SK-N-SH treated with all-trans-retinoic acid at 6 μM for 48 hours (cell line): ENCODE data around the gene CLK3.

ENCODE experiments used
- ATAC-seq: fragments of 200-7000 bp; cut with Tn5 transposase; 3 replicates; pipeline ENCODE4 v1.9.1; 2020; ENCODE audit warnings: mild to moderate bottlenecking, moderate library complexity
- ARNTL ChIP-seq: fragments of 450-650 bp; formaldehyde crosslinking; IDR thresholded peaks from 2 replicates; pipeline ENCODE4 v1.5.0; 2020; ENCODE audit warnings: low read depth, mild to moderate bottlenecking, moderate library complexity, borderline replicate concordance
- CREB5 ChIP-seq: fragments of 250-450 bp; sonication (Bioruptor Pico); IDR thresholded peaks from 2 replicates; pipeline ENCODE4 v1.5.1; 2020; ENCODE audit warnings: low read depth, mild to moderate bottlenecking, moderate library complexity
- CSDC2 ChIP-seq: fragments of 250-450 bp; sonication (Bioruptor Pico); IDR thresholded peaks from 2 replicates; pipeline ENCODE4 v1.5.0; 2020; ENCODE audit warnings: mild to moderate bottlenecking, moderate library complexity
- CSRNP3 ChIP-seq: fragments of 250-450 bp; sonication (Bioruptor Pico); IDR thresholded peaks from 2 replicates; pipeline ENCODE4 v1.5.1; 2021; ENCODE audit warnings: mild to moderate bottlenecking, moderate library complexity
- ESRRG ChIP-seq: fragments of 250-450 bp; sonication (Bioruptor Pico); IDR thresholded peaks from 2 replicates; pipeline ENCODE4 v1.6.1; 2021; ENCODE audit warnings: mild to moderate bottlenecking
- GLIS3 ChIP-seq: fragments of 250-450 bp; sonication (Bioruptor Pico); IDR thresholded peaks from 2 replicates; pipeline ENCODE4 v1.5.0; 2020; ENCODE audit warnings: mild to moderate bottlenecking, moderate library complexity
- ISL1 ChIP-seq: fragments of 250-450 bp; sonication (Bioruptor Pico); IDR thresholded peaks from 2 replicates; pipeline ENCODE4 v2.1.2; 2022; ENCODE audit warnings: mild to moderate bottlenecking, moderate library complexity
- OSR1 ChIP-seq: fragments of 250-450 bp; sonication (Bioruptor Pico); IDR thresholded peaks from 2 replicates; pipeline ENCODE4 v1.8.0; 2022; ENCODE audit warnings: moderate library complexity, mild to moderate bottlenecking, inconsistent platforms
- PATZ1 ChIP-seq: fragments of 250-450 bp; sonication (Bioruptor Pico); IDR thresholded peaks from 2 replicates; pipeline ENCODE4 v1.8.0; 2020; ENCODE audit warnings: mild to moderate bottlenecking, moderate library complexity, borderline replicate concordance
- RARB ChIP-seq: fragments of 250-450 bp; sonication (Bioruptor Pico); IDR thresholded peaks from 2 replicates; pipeline ENCODE4 v1.8.0; 2021; ENCODE audit warnings: mild to moderate bottlenecking, moderate library complexity
- SNAI2 ChIP-seq: fragments of 250-450 bp; sonication (Bioruptor Pico); IDR thresholded peaks from 2 replicates; pipeline ENCODE4 v1.5.0; 2020; ENCODE audit warnings: mild to moderate bottlenecking, moderate library complexity
- TCF4 ChIP-seq: fragments of 250-450 bp; sonication (Bioruptor Pico); IDR thresholded peaks from 2 replicates; pipeline ENCODE4 v1.8.0; 2021; ENCODE audit warnings: mild to moderate bottlenecking, moderate library complexity, borderline replicate concordance
- TOX ChIP-seq: fragments of 250-450 bp; sonication (Bioruptor Pico); IDR thresholded peaks from 2 replicates; pipeline ENCODE4 v1.8.0; 2021; ENCODE audit warnings: mild to moderate bottlenecking, moderate library complexity, borderline replicate concordance
- TSHZ2 ChIP-seq: fragments of 250-450 bp; sonication (Bioruptor Pico); IDR thresholded peaks from 2 replicates; pipeline ENCODE4 v1.5.0; 2020; ENCODE audit warnings: mild to moderate bottlenecking, moderate library complexity
- ZC3H10 ChIP-seq: fragments of 250-450 bp; sonication (Bioruptor Pico); IDR thresholded peaks from 2 replicates; pipeline ENCODE4 v1.5.1; 2021; ENCODE audit warnings: mild to moderate bottlenecking, moderate library complexity
- ZFP3 ChIP-seq: fragments of 250-450 bp; sonication (Bioruptor Pico); IDR thresholded peaks from 2 replicates; pipeline ENCODE4 v1.5.0; 2020; ENCODE audit warnings: mild to moderate bottlenecking, moderate library complexity
- ZFP30 ChIP-seq: fragments of 450-650 bp; formaldehyde crosslinking; IDR thresholded peaks from 2 replicates; pipeline ENCODE4 v1.5.0; 2022; ENCODE audit warnings: mild to moderate bottlenecking, moderate library complexity
- ZNF70 ChIP-seq: fragments of 450-650 bp; formaldehyde crosslinking; IDR thresholded peaks from 2 replicates; pipeline ENCODE4 v1.5.0; 2020; ENCODE audit warnings: mild to moderate bottlenecking, moderate library complexity
- ZNF8 ChIP-seq: fragments of 450-650 bp; formaldehyde crosslinking; IDR thresholded peaks from 2 replicates; pipeline ENCODE4 v1.5.0; 2020; ENCODE audit warnings: mild to moderate bottlenecking, moderate library complexity

The CLK3 gene

GRCh38 chr15:74598126-74598842 lies 17.4 kb upstream of the CLK3 start:
- TF ChIP-seq CREB5 (CRISPR knock-in tag) (no peak), ZNF8 (no peak), TOX (CRISPR knock-in tag) (no peak), ARNTL (CRISPR knock-in tag) (no peak), PATZ1 (CRISPR knock-in tag) (no peak)
- ATAC-seq, result peak; percentile 98

- no peak for ATAC-seq
- TF ChIP-seq RARB (CRISPR knock-in tag), result no peak
Observed at GRCh38 chr15:74599156-74599555, 16.5 kb upstream of the CLK3 start.

- ATAC-seq, result no peak
- no peak for TF ChIP-seq GLIS3 (CRISPR knock-in tag)
- no peak for TF ChIP-seq ESRRG (CRISPR knock-in tag)
- no peak for TF ChIP-seq ZNF8
- TF ChIP-seq ZC3H10 (CRISPR knock-in tag), result no peak
- TF ChIP-seq ZFP3, result no peak
Observed at GRCh38 chr15:74603026-74603788, 12.4 kb upstream of the CLK3 start.

GRCh38 chr15:74603789-74604705 lies 11.6 kb upstream of the CLK3 start:
- no peak for ATAC-seq
- no peak for TF ChIP-seq ZFP3
- no peak for TF ChIP-seq CSDC2
- no peak for TF ChIP-seq ZNF8
- TF ChIP-seq TSHZ2 (CRISPR knock-in tag), result no peak
- TF ChIP-seq ZC3H10 (CRISPR knock-in tag), result no peak
- TF ChIP-seq ZNF70 (CRISPR knock-in tag), result no peak
- TF ChIP-seq ZFP30 (CRISPR knock-in tag), result no peak
- no peak for TF ChIP-seq CSRNP3
- no peak for TF ChIP-seq GLIS3 (CRISPR knock-in tag)
- TF ChIP-seq OSR1 (CRISPR knock-in tag), result no peak
- TF ChIP-seq SNAI2 (CRISPR knock-in tag), result no peak
- no peak for TF ChIP-seq TOX (CRISPR knock-in tag)
- TF ChIP-seq CREB5 (CRISPR knock-in tag), result no peak
- TF ChIP-seq TCF4 (CRISPR knock-in tag), result no peak
- no peak for TF ChIP-seq RARB (CRISPR knock-in tag)
- TF ChIP-seq ISL1 (CRISPR knock-in tag), result no peak
